Measurements from ENCODE around the gene USP20. TPM values are rescaled to one million over a fixed set of nuclear protein-coding genes. Genes with fewer than 3 reads are reported as not detected.

USP20 gene
- total RNA-seq, 1 donor from 2014 or later = 27.0 TPM

GRCh38 chr9:129876815-129877214, 41.6 kb downstream of the USP20 start:
- H3K27me3 ChIP-seq (ENCODE audit: low read depth) = no peaks in the 10 kb centered on the region
- H3K4me3 ChIP-seq = no peak overlapping the region
- ATAC-seq (no peak), DNase-seq (no peak)
- no peak overlapping the region for H3K27ac ChIP-seq
- no peaks in the 10 kb centered on the region for H3K4me1 ChIP-seq
- peaks cover 45% of the 10 kb centered on the region for H3K36me3 ChIP-seq
- no peaks in the 10 kb centered on the region for H3K9me3 ChIP-seq
- intact Hi-C loops (cut with DNase I) = no loop called here
- no peak for TF ChIP-seq CTCF (IDR thresholded peaks at IDR 0.05)

DNA sequence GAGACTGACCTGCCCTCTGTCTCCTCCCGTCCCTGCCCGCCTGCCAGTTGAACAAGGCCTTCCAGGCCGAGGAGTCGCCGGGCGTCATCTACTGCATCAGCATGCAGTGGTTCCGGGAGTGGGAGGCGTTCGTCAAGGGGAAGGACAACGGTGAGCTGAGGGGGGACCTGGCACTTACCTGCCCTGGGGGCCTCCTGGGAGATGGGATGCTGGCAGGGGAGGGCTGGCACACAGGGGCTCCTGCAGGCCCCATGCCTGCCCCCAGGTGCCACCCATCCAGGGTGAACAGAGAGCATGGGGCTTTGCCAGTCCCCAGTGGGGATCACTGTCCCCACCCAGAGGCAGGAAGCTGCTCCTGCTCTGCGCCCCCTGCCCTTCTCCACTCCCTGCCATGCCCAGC, 43.0 kb downstream of the USP20 start:
- DNase-seq = no peak
- intact Hi-C loops (cut with DNase I) = no loop called here
- H3K27me3 ChIP-seq (ENCODE audit: low read depth) = no peaks in the 10 kb centered on the region

GRCh38 chr9:129879103-129879699, 43.9 kb downstream of the USP20 start:
- Histone ChIP-seq H3K4me1 (peaks cover 8% of the 10 kb centered on the region), H3K36me3 (peaks cover 36% of the 10 kb centered on the region), H3K9me3 (no peaks in the 10 kb centered on the region), H3K27me3 (ENCODE audit: low read depth) (no peaks in the 10 kb centered on the region), H3K4me3 (no peak overlapping the region), H3K27ac (no peak overlapping the region)
- no peak for TF ChIP-seq CTCF (IDR thresholded peaks at IDR 0.05)
- no peak for ATAC-seq
- intact Hi-C loops (cut with DNase I) = no loop called here
- no peak for DNase-seq

More for the DNA sequence above, 43.0 kb downstream of the USP20 start:
- no peaks in the 10 kb centered on the region for H3K9me3 ChIP-seq
- no peaks in the 10 kb centered on the region for H3K4me1 ChIP-seq
- no peak overlapping the region for H3K4me3 ChIP-seq
- H3K36me3 ChIP-seq = peaks cover 45% of the 10 kb centered on the region
- H3K27ac ChIP-seq = no peak overlapping the region
- TF ChIP-seq CTCF (IDR thresholded peaks at IDR 0.05) = no peak
- no peak for ATAC-seq

- peaks cover 27% of the 10 kb centered on the region for H3K36me3 ChIP-seq
- no peak overlapping the region for H3K4me3 ChIP-seq
- H3K27me3 ChIP-seq (ENCODE audit: low read depth) = no peaks in the 10 kb centered on the region
- intact Hi-C loops (cut with DNase I) = no loop called here
- no peaks in the 10 kb centered on the region for H3K9me3 ChIP-seq
- DNase-seq = no peak
- ATAC-seq = no peak
- TF ChIP-seq CTCF (IDR thresholded peaks at IDR 0.05) = no peak
- H3K27ac ChIP-seq = no peak overlapping the region
- peaks cover 18% of the 10 kb centered on the region for H3K4me1 ChIP-seq
These were observed 44.9 kb downstream of the USP20 start for GRCh38 chr9:129879991-129880653.

- Histone ChIP-seq H3K9me3 (no peaks in the 10 kb centered on the region), H3K36me3 (peaks cover 19% of the 10 kb centered on the region), H3K4me3 (no peak overlapping the region), H3K27me3 (ENCODE audit: low read depth) (no peaks in the 10 kb centered on the region), H3K4me1 (peaks cover 23% of the 10 kb centered on the region), H3K27ac (no peak overlapping the region)
- TF ChIP-seq CTCF (IDR thresholded peaks at IDR 0.05) = no peak
- intact Hi-C loops (cut with DNase I) = no loop called here
- DNase-seq (no peak), ATAC-seq (no peak)
These were observed 45.6 kb downstream of the USP20 start for GRCh38 chr9:129880654-129881546.

All from lower lobe of right lung (tissue), 2 donors.